Measurements from ENCODE around the gene TEK. TPM values are rescaled to one million over a fixed set of nuclear protein-coding genes. Genes with fewer than 3 reads are reported as not detected.
A peak's percentile ranks its signal among the peaks of the same experiment; 100 is the strongest.
"Not testable (repeated sequence)": the region's sequence is repeated elsewhere in the genome, so short reads cannot be mapped to it uniquely, and the experiment has no call there.

The TEK gene
- total and polyA plus RNA-seq, 5 donors: 10.2 to 29.7 (median 21.7) TPM

DNA sequence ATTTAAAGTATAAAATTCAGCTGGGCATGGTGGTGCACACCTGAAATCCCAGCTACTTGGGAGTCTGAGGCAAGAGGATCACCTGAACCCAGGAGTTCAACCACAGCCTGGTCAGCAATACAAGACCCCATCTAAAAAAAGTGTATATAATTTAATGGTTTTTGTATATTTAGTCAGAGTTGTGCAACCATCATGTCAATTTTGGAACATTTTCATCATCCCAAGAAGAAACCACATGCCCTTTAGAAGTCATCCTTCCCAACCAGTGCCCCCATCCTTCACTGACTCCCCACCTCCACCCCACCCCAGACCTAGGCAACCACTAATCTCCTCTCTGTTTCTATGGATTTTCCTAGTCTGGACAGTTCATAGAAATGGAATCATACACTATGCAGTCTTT, 18.8 kb upstream of the TEK start:
- intact Hi-C loops (cut with DNase I): no loop called here

DNA sequence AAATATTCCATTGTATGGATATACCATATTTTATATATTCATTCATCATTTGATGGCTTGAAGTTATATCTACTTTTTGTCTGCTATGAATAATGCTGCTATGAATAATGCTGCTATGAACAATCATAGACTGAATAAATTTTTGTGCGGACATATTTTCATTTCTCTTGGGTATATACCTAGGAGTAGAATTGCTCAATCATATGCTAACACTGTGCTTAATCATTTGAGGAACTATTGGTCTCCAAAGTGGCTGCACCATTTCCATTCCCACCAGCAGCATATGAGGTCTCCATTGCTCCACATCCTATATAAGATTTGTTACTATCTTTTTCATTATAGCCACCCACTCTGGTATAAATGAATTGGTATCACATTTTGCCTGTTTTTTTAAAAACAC, 18.3 kb upstream of the TEK start:
- WGBS: 100% methylated on average over 1 of the region's 1 CpG
- Histone ChIP-seq H3K27me3 (ENCODE audit: control insufficient read depth, insufficient read depth) (no peaks in the 10 kb centered on the region), H3K9me3 (ENCODE audit: control insufficient read depth, low read length) (no peaks in the 10 kb centered on the region), H3K27ac (ENCODE audit: low read length) (no peak overlapping the region), H3K4me1 (ENCODE audit: control insufficient read depth, insufficient read depth, low read length) (no peaks in the 10 kb centered on the region), H3K4me3 (ENCODE audit: low read length) (no peak overlapping the region)
- DNase-seq: no peak
- no peak for ATAC-seq
- intact Hi-C loops (cut with DNase I): no loop called here

More for the DNA sequence above, 18.8 kb upstream of the TEK start:
- ATAC-seq: no peak
- no peak for DNase-seq
- no peaks in the 10 kb centered on the region for H3K4me1 ChIP-seq (ENCODE audit: control insufficient read depth, insufficient read depth, low read length)
- H3K27ac ChIP-seq (ENCODE audit: low read length): no peak overlapping the region
- no peak overlapping the region for H3K4me3 ChIP-seq (ENCODE audit: low read length)
- no peaks in the 10 kb centered on the region for H3K27me3 ChIP-seq (ENCODE audit: control insufficient read depth, insufficient read depth)
- no peaks in the 10 kb centered on the region for H3K9me3 ChIP-seq (ENCODE audit: control insufficient read depth, low read length)

DNA sequence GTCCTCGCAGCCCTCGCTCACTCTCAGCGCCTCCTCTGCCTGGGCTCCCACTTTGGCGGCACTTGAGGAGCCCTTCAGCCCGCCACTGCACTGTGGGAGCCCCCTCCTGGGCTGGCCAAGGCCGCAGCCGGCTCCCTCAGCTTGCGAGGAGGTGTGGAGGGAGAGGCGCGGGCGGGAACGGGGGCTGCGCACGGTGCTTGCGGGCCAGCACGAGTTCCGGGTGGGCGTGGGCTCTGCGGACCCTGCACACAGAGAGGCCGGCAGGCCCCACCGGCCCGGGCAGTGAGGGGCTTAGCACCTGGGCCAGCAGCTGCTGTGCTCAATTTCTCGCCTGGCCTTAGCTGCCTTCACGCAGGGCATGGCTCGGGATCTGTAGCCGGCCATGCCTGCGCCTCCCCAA, 16.5 kb upstream of the TEK start:
- 96% methylated on average over 27 of the region's 27 CpGs for WGBS
- H3K4me3 ChIP-seq (ENCODE audit: low read length); H3K27me3 ChIP-seq (ENCODE audit: control insufficient read depth, insufficient read depth); H3K9me3 ChIP-seq (ENCODE audit: control insufficient read depth, low read length); ATAC-seq; DNase-seq; H3K27ac ChIP-seq (ENCODE audit: low read length); H3K4me1 ChIP-seq (ENCODE audit: control insufficient read depth, insufficient read depth, low read length); intact Hi-C loops (cut with DNase I): not testable (repeated sequence)

DNA sequence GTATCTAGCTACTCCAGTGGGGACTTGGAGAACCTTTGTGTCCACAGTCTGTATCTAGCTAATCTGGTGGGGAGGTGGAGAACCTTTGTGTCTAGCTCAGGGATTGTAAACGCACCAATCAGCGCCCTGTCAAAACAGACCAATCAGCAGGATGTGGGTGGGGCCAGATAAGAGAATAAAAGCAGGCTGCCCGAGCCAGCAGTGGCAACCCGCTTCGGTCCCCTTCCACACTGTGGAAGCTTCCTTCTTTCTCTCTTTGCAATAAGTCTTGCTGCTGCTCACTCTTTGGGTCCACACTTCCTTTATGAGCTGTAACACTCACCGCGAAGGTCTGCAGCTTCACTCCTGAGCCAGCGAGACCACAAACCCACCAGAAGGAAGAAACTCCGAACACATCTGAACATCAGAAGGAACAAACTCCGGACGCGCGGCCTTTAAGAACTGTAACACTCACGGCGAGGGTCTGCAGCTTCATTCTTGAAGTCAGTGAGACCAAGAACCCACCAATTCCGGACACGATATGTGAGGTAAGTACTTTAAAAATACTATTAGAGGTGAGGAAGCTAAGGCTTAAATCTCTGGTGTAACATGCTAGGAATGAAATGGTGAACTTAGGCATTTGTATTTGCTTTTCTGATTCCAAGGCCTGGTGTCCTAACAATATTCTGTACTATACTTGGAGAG, 15.5 kb upstream of the TEK start:
- DNase-seq; H3K4me1 ChIP-seq (ENCODE audit: control insufficient read depth, insufficient read depth, low read length); H3K27me3 ChIP-seq (ENCODE audit: control insufficient read depth, insufficient read depth); ATAC-seq; H3K27ac ChIP-seq (ENCODE audit: low read length); H3K4me3 ChIP-seq (ENCODE audit: low read length); H3K9me3 ChIP-seq (ENCODE audit: control insufficient read depth, low read length); intact Hi-C loops (cut with DNase I): not testable (repeated sequence)
- WGBS: 85% methylated on average over 17 of the region's 17 CpGs

DNA sequence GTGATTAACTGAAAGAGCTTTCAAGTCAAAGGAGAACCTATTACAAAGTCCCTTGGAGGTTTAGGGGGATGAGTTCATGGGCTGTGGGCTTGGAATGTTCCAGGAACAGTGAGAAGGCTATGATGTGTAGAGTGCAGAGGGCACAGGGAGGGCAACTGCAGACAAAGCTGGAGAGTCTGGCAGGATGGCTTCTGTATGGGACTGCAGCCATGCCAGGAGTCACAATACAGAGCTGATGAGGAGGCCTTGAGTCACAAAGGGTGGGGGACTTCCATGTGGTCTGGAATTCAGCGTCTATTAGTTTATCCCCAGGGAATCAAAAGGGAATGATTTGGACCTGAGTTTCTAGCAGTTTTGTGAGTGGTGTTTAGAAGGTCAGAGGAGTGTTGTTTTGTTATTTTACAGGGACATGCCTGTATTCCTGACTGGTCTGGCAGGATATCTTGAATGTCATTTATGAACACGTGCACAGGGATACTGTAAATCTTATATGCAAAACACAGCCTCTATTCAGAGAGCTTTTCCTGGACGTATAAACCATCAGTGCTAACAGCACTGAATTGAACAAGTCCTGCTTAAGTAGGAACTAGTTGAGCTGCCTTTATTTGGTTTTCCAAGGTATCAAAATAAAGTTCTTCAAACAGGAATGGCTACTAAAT, 14.3 kb upstream of the TEK start:
- no peaks in the 10 kb centered on the region for H3K9me3 ChIP-seq (ENCODE audit: control insufficient read depth, low read length)
- ATAC-seq: peak in 1 of 2 donors; percentile 91
- no peak overlapping the region for H3K4me3 ChIP-seq (ENCODE audit: low read length)
- 40% methylated on average over 3 of the region's 3 CpGs for WGBS
- H3K4me1 ChIP-seq (ENCODE audit: control insufficient read depth, insufficient read depth, low read length): no peaks in the 10 kb centered on the region
- H3K27me3 ChIP-seq (ENCODE audit: control insufficient read depth, insufficient read depth): no peaks in the 10 kb centered on the region
- intact Hi-C loops (cut with DNase I): no loop called here
- no peak overlapping the region for H3K27ac ChIP-seq (ENCODE audit: low read length)
- no peak for DNase-seq

DNA sequence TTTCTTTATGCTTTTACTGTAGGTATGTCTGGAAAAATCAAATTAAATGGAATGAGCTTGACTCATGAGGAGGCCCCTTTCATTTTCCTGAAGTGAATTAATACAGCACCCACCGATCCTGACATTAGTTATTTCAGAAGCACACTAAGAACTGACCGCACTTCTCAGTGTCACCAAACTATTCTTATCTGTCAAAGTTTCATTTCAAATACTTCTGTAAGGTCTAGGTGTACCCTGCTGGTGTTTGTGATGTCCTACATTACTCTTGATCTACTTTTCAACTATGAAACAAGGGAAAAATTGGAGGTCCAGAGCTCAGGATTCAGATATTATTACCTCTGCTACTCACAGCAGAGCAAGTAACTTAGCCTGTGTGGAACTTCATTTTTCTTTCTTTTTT, 1.8 kb upstream of the TEK start:
- Histone ChIP-seq H3K9me3 (ENCODE audit: control insufficient read depth, low read length) (no peaks in the 10 kb centered on the region), H3K27ac (ENCODE audit: low read length) (no peak overlapping the region), H3K4me3 (ENCODE audit: low read length) (no peak overlapping the region), H3K27me3 (ENCODE audit: control insufficient read depth, insufficient read depth) (no peaks in the 10 kb centered on the region), H3K4me1 (ENCODE audit: control insufficient read depth, insufficient read depth, low read length) (peaks cover 1% of the 10 kb centered on the region)
- DNase-seq: no peak
- WGBS: 90% methylated on average over 2 of the region's 2 CpGs
- no peak for ATAC-seq
- intact Hi-C loops (cut with DNase I): no loop called here

DNA sequence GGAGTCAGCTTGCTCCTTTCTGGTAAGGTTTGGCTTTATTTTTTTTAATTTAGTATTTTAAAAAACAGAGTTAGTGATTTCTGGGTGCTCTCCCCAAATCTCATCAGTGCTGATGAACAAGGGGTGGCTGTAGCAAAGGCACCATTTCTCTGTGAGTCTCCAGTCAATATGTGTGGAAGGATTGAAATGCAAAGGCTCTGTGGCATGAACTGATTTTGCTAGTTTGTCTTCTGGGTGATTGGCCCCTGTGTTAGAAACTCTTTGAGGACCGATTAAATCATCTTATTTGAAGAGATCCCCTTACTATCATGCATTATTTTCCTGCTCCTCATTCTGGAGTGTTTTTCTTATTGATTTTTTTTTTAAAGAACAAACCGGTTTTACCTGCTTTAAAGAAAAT, 596 bp downstream of the TEK start:
- no peak for DNase-seq
- ATAC-seq: no peak
- peak overlapping the region; percentile 66 for H3K4me3 ChIP-seq (ENCODE audit: low read length)
- H3K27me3 ChIP-seq (ENCODE audit: control insufficient read depth, insufficient read depth): no peaks in the 10 kb centered on the region
- 38% methylated on average over 2 of the region's 2 CpGs for WGBS
- peaks cover 1% of the 10 kb centered on the region for H3K4me1 ChIP-seq (ENCODE audit: control insufficient read depth, insufficient read depth, low read length)
- intact Hi-C loops (cut with DNase I): loop anchor here in 1 of 4 donors (10.0 kb wide), 1 partner anchor 75 kb away; no protein-coding TSS in a partner anchor
- peak overlapping the region; percentile 83 for H3K27ac ChIP-seq (ENCODE audit: low read length)
- H3K9me3 ChIP-seq (ENCODE audit: control insufficient read depth, low read length): no peaks in the 10 kb centered on the region

DNA sequence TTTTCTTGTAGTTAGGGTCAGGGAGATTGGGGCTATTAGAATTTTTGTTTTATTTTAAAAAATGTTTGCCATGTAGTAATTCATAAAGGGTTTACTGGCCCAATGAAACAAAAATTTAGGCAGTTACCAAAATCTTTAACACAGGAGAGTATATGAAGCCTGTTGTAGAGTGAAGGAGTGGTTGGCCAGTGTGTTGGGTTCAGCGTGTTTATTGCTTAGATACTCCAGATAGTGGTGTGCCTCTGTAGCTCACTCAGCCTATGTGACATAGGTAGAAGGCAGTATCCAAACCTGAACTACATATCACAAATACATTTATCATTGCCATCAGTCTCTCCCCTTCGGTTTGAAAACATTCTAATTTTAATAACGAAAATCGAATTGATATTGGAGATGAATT, 1.2 kb downstream of the TEK start:
- WGBS: 53% methylated on average over 4 of the region's 4 CpGs
- no peaks in the 10 kb centered on the region for H3K9me3 ChIP-seq (ENCODE audit: control insufficient read depth, low read length)
- DNase-seq (no peak), ATAC-seq (peak in 1 of 2 donors; percentile 56)
- peak overlapping the region; percentile 66 for H3K4me3 ChIP-seq (ENCODE audit: low read length)
- H3K27me3 ChIP-seq (ENCODE audit: control insufficient read depth, insufficient read depth): no peaks in the 10 kb centered on the region
- H3K4me1 ChIP-seq (ENCODE audit: control insufficient read depth, insufficient read depth, low read length): peaks cover 1% of the 10 kb centered on the region
- peak overlapping the region; percentile 58 for H3K27ac ChIP-seq (ENCODE audit: low read length)
- intact Hi-C loops (cut with DNase I): loop anchor here in 1 of 4 donors (10.0 kb wide), 1 partner anchor 75 kb away; no protein-coding TSS in a partner anchor

DNA sequence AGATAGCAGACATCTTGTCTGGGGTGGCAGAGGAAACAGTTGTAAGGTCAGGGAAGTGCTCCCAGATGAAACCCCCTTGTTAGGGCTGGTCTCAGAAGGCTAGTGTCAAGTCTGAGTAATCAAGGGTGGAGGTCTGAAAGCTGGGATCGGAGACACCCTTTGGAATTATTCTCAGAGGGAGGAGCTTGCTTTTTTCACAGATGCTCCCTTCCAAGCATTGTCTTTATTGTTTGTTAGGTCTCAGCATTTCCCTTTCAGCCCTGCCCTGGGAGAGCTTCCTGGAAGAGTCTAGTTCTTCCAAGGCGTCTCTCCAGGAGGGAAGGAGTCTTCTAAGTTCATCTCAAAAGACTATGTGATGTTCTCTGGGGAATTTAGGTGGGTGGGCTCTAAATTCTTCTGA, 3.2 kb downstream of the TEK start:
- no peaks in the 10 kb centered on the region for H3K9me3 ChIP-seq (ENCODE audit: control insufficient read depth, low read length)
- DNase-seq (no peak), ATAC-seq (peak; percentile 60 to 91)
- peak overlapping the region; percentile 25 for H3K4me3 ChIP-seq (ENCODE audit: low read length)
- peaks cover 1% of the 10 kb centered on the region for H3K4me1 ChIP-seq (ENCODE audit: control insufficient read depth, insufficient read depth, low read length)
- intact Hi-C loops (cut with DNase I): loop anchor here in 1 of 4 donors (2.0 to 10.0 kb wide), 2 partner anchors 35 to 73 kb away; no protein-coding TSS in a partner anchor
- H3K27ac ChIP-seq (ENCODE audit: low read length): peak overlapping the region; percentile 64
- H3K27me3 ChIP-seq (ENCODE audit: control insufficient read depth, insufficient read depth): no peaks in the 10 kb centered on the region
- WGBS: 65% methylated on average over 2 of the region's 2 CpGs

DNA sequence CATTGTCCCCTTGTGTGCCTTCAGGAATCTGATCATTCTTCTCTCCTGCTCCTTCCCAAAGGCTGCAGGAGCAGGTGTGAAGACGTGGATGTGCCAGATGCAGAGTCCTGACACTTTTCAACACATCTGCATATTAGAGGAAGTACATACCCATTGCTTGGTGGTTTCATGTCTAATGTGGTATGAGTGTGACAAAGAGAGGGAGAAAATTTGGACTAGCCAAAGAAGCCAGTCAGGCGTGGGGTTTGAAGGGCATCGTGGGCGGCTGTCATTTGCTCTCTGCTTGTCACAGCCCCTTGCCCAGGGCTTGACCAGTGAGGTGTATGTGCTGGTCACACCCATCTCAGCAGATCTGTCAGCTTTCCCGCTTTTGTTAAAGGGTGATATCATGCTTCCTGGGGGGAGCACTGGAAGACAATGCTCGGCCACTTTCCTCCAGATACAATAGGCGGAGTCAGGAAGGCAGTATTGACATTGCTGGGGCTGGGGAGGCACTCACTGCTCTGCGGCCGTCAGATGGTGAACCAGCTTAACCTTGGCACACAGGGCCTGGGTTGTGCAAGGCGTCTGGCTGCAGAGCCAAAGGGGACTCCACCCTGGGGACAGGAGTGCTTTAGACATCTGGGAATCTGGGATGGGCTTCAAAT, 8.6 kb downstream of the TEK start:
- ATAC-seq (peak; percentile 98 to 99), DNase-seq (peak; percentile 90)
- Histone ChIP-seq H3K4me1 (ENCODE audit: control insufficient read depth, insufficient read depth, low read length) (peaks cover 3% of the 10 kb centered on the region), H3K27ac (ENCODE audit: low read length) (peak overlapping the region; percentile 90), H3K27me3 (ENCODE audit: control insufficient read depth, insufficient read depth) (no peaks in the 10 kb centered on the region), H3K9me3 (ENCODE audit: control insufficient read depth, low read length) (no peaks in the 10 kb centered on the region), H3K4me3 (ENCODE audit: low read length) (no peak overlapping the region)
- intact Hi-C loops (cut with DNase I): loop anchor here in 1 of 4 donors (10.0 kb wide), 1 partner anchor 67 kb away; no protein-coding TSS in a partner anchor
- WGBS: 50% methylated on average over 10 of the region's 10 CpGs

DNA sequence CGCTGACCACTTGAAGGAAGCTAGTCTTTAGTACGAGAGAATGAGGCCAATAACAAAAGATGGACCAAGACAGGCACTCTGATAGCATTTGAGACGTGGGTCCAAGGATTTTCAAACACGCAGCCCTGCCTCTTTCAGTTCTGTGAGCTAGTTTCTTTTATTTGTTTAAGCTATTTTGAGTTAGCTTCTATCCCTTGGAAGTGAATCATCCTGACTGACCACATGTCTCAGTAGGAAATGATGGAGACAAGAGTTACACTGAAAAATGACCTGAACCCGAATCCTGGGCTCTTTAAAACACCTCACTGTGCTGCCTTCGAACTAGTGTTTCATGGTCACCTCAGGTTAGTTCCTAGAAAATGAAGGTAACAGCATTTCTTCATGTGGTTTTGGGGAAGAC, 9.9 kb downstream of the TEK start:
- H3K4me1 ChIP-seq (ENCODE audit: control insufficient read depth, insufficient read depth, low read length): peaks cover 3% of the 10 kb centered on the region

More for the DNA sequence above, 9.9 kb downstream of the TEK start:
- intact Hi-C loops (cut with DNase I): loop anchor here in 1 of 4 donors (10.0 kb wide), 1 partner anchor 66 kb away; no protein-coding TSS in a partner anchor
- DNase-seq (no peak), ATAC-seq (peak in 1 of 2 donors; percentile 14)
- H3K9me3 ChIP-seq (ENCODE audit: control insufficient read depth, low read length): no peaks in the 10 kb centered on the region
- no peak overlapping the region for H3K27ac ChIP-seq (ENCODE audit: low read length)
- WGBS: 79% methylated on average over 6 of the region's 6 CpGs
- no peaks in the 10 kb centered on the region for H3K27me3 ChIP-seq (ENCODE audit: control insufficient read depth, insufficient read depth)
- no peak overlapping the region for H3K4me3 ChIP-seq (ENCODE audit: low read length)
